ENCODE measurements around the gene HIVEP3. TPM values are rescaled to one million over a fixed set of nuclear protein-coding genes. Genes with fewer than 3 reads are reported as not detected.

HIVEP3 gene
- total RNA-seq, 6 experiments from 2014 or later = 1.4 to 3.9 (median 2.2) TPM

- no peaks in the 10 kb centered on the region for H3K36me3 ChIP-seq
- H3K27ac ChIP-seq = no peak overlapping the region
- no peaks in the 10 kb centered on the region for H3K9me3 ChIP-seq
- ATAC-seq (no peak), DNase-seq (no peak)
- intact Hi-C loops (cut with DNase I) = no loop called here
- H3K27me3 ChIP-seq = no peaks in the 10 kb centered on the region
- no peak for TF ChIP-seq POLR2A (IDR thresholded peaks at IDR 0.05)
- TF ChIP-seq CTCF (IDR thresholded peaks at IDR 0.05) = no peak
- no peaks in the 10 kb centered on the region for H3K4me1 ChIP-seq
- H3K4me3 ChIP-seq = no peak overlapping the region
Observed at GRCh38 chr1:41882486-41882885, 36.2 kb downstream of the HIVEP3 start.

- H3K27ac ChIP-seq = no peak overlapping the region
- no peaks in the 10 kb centered on the region for H3K27me3 ChIP-seq
- H3K4me1 ChIP-seq = no peaks in the 10 kb centered on the region
- WGBS (ENCODE audit: insufficient coverage, low coverage, low lambda C conversion rate, missing lambda C conversion rate) = 60% methylated on average over 5 of the region's 5 CpGs
- TF ChIP-seq CTCF (IDR thresholded peaks at IDR 0.05) = no peak
- no peak for TF ChIP-seq POLR2A (IDR thresholded peaks at IDR 0.05)
- no peak overlapping the region for H3K4me3 ChIP-seq
- no peak for ATAC-seq
- DNase-seq = no peak
- H3K36me3 ChIP-seq = no peaks in the 10 kb centered on the region
- intact Hi-C loops (cut with DNase I) = no loop called here
- no peaks in the 10 kb centered on the region for H3K9me3 ChIP-seq
Observed at GRCh38 chr1:41882068-41882477, 36.6 kb downstream of the HIVEP3 start.

- no peaks in the 10 kb centered on the region for H3K9me3 ChIP-seq
- H3K36me3 ChIP-seq = no peaks in the 10 kb centered on the region
- WGBS (ENCODE audit: insufficient coverage, low coverage, low lambda C conversion rate, missing lambda C conversion rate) = 79% methylated on average over 5 of the region's 5 CpGs
- TF ChIP-seq CTCF (IDR thresholded peaks at IDR 0.05) = no peak
- no peak for TF ChIP-seq POLR2A (IDR thresholded peaks at IDR 0.05)
- DNase-seq = no peak
- no peaks in the 10 kb centered on the region for H3K27me3 ChIP-seq
- no peak overlapping the region for H3K4me3 ChIP-seq
- H3K27ac ChIP-seq = no peak overlapping the region
- intact Hi-C loops (cut with DNase I) = no loop called here
- no peak for ATAC-seq
- H3K4me1 ChIP-seq = no peaks in the 10 kb centered on the region
Observed at GRCh38 chr1:41880950-41881885, 37.5 kb downstream of the HIVEP3 start.

GRCh38 chr1:41880261-41880660 is 38.5 kb downstream of the HIVEP3 start:
- Histone ChIP-seq H3K27ac (no peak overlapping the region), H3K27me3 (no peaks in the 10 kb centered on the region), H3K36me3 (no peaks in the 10 kb centered on the region), H3K9me3 (no peaks in the 10 kb centered on the region), H3K4me1 (no peaks in the 10 kb centered on the region), H3K4me3 (no peak overlapping the region)
- no peak for ATAC-seq
- DNase-seq = no peak
- TF ChIP-seq POLR2A (IDR thresholded peaks at IDR 0.05) (no peak), CTCF (IDR thresholded peaks at IDR 0.05) (no peak)
- 95% methylated on average over 3 of the region's 4 CpGs for WGBS (ENCODE audit: insufficient coverage, low coverage, low lambda C conversion rate, missing lambda C conversion rate)
- intact Hi-C loops (cut with DNase I) = no loop called here

All from right lobe of liver (tissue), 6 donors.